GM12878 (cell line): ENCODE results near the gene HOGA1. TPM values are rescaled to one million over a fixed set of nuclear protein-coding genes. Genes with fewer than 3 reads are reported as not detected.
A peak's percentile ranks its signal among the peaks of the same experiment; 100 is the strongest.

Source experiments
- ATAC-seq: fragments of 200-7000 bp; cut with Tn5 transposase; 3 replicates; pipeline ENCODE4 v1.9.1; 2020; ENCODE audit warnings: mild to moderate bottlenecking, moderate library complexity
- BruUV-seq: library from RNA; stranded (reverse); fragments of 400-500 nt; replicated peaks from 2 replicates; lab custom pipeline; 2021; lab: Mats Ljungman, UMichigan
- CTCF ChIA-PET: fragments of 300-600 bp; sonication (Branson Sonifier 250); formaldehyde crosslinking; extraction: SDS; loops from one replicate; lab custom pipeline; 2021; ENCODE audit warnings: inconsistent platforms; lab: Yijun Ruan, JAX
- POLR2A ChIA-PET: fragments of 350-600 bp; formaldehyde crosslinking; extraction: SDS; loops from one replicate; lab custom pipeline; 2021; ENCODE audit warnings: inconsistent platforms; lab: Charles Lee
- RAD21 ChIA-PET: fragments of 300-600 bp; sonication (Branson Sonifier 250); formaldehyde crosslinking; loops from one replicate; lab custom pipeline; 2023; ENCODE audit warnings: antibody characterized with exemption; ENCODE audit not compliant: unreplicated experiment; lab: Charles Lee
- SMC1A ChIA-PET: fragments of 300-600 bp; sonication (Branson Sonifier 250); formaldehyde crosslinking; loops from one replicate; lab custom pipeline; 2023; ENCODE audit not compliant: unreplicated experiment, uncharacterized antibody; lab: Charles Lee
- DNase-seq: peaks from one replicate; pipeline ENCODE4 v3.0.0-alpha.2; 2011; ENCODE audit warnings: low read depth, low spot score
- FAIRE-seq: peaks from 3 replicates; lab custom pipeline; 2011; peaks lifted over from hg19 to GRCh38; lab: Jason Lieb, UNC
- H2AFZ ChIP-seq: 2 replicates; pipeline ENCODE4 v1.6.0; 2011; ENCODE audit warnings: low read depth, low read length, control low read depth; ENCODE audit not compliant: control insufficient read depth
- H3K27ac ChIP-seq: 2 replicates; pipeline ENCODE4 v1.5.1; 2011; ENCODE audit warnings: control low read depth; ENCODE audit not compliant: control insufficient read depth, insufficient read depth
- H3K27me3 ChIP-seq, 2 experiments: replicated peaks in 1 of 2; 2 replicates each; pipeline versions ENCODE4 v1.6.0 to v1.6.1; 2011; ENCODE audit warnings: low read length in 1 of 2; ENCODE audit not compliant: control insufficient read depth in 2 of 2, insufficient read depth in 2 of 2
- H3K36me3 ChIP-seq, 2 experiments: 2 replicates each; pipeline ENCODE4 v1.5.1; 2011; ENCODE audit warnings: low read length in 1 of 2; ENCODE audit not compliant: control insufficient read depth in 2 of 2, insufficient read depth in 2 of 2
- H3K4me1 ChIP-seq: 2 replicates; pipeline ENCODE4 v1.6.1; 2011; ENCODE audit warnings: mild to moderate bottlenecking, low read length, moderate library complexity, mixed read lengths; ENCODE audit not compliant: control insufficient read depth, insufficient read depth
- H3K4me2 ChIP-seq: 2 replicates; pipeline ENCODE4 v1.6.0; 2011; ENCODE audit warnings: control low read depth; ENCODE audit not compliant: control insufficient read depth, insufficient read depth
- H3K4me3 ChIP-seq: fragments of 200-600 bp; sonication (generic); 2 replicates; pipeline ENCODE4 v1.5.1; 2016
- H3K79me2 ChIP-seq: 2 replicates; pipeline ENCODE4 v1.6.0; 2011; ENCODE audit warnings: low read length; ENCODE audit not compliant: control insufficient read depth, insufficient read depth
- H3K9ac ChIP-seq: 2 replicates; pipeline ENCODE4 v1.8.0; 2011; ENCODE audit warnings: low read length, control low read depth, mixed read lengths; ENCODE audit not compliant: control insufficient read depth, insufficient read depth
- H3K9me3 ChIP-seq: replicated peaks from 3 replicates; pipeline ENCODE4 v1.5.1; 2011; ENCODE audit warnings: mild to moderate bottlenecking, low read length; ENCODE audit not compliant: control insufficient read depth, insufficient read depth
- H4K20me1 ChIP-seq: 2 replicates; pipeline ENCODE4 v1.6.0; 2011; ENCODE audit not compliant: control insufficient read depth, insufficient read depth
- BHLHE40 ChIP-seq, 2 experiments: fragments of 450-650 bp in 1 of 2; IDR thresholded peaks; 2 replicates each; pipeline ENCODE4 v1.6.1; 2011 to 2017; ENCODE audit warnings: low read depth in 2 of 2, borderline replicate concordance in 1 of 2, improper control_type of control experiment in 1 of 2, low read length in 1 of 2, mild to moderate bottlenecking in 1 of 2
- CREB1 ChIP-seq: IDR thresholded peaks from 2 replicates; pipeline ENCODE4 v1.6.1; 2012; ENCODE audit warnings: low read depth, mild to moderate bottlenecking, inconsistent platforms
- EGR1 ChIP-seq, 2 experiments: IDR thresholded peaks; 1 replicate in 1 of 2; 2 replicates in 1 of 2; pipeline ENCODE4 v1.6.1; 2011 to 2012; ENCODE audit warnings: low read depth in 2 of 2, low read length in 2 of 2, borderline replicate concordance in 1 of 2, mild to moderate bottlenecking in 1 of 2, moderate library complexity in 1 of 2
- FOS ChIP-seq: IDR thresholded peaks from 3 replicates; pipeline ENCODE4 v1.6.1; 2011; ENCODE audit warnings: borderline replicate concordance; ENCODE audit not compliant: insufficient read length; ENCODE audit errors: extremely low read depth
- JUND ChIP-seq: IDR thresholded peaks from 2 replicates; pipeline ENCODE4 v1.6.1; 2012; ENCODE audit warnings: low read depth, mild to moderate bottlenecking, low read length, improper control_type of control experiment, moderate library complexity
- MTA2 ChIP-seq: fragments of 450-650 bp; IDR thresholded peaks from 2 replicates; pipeline ENCODE4 v1.6.1; 2016; ENCODE audit warnings: low read depth, mild to moderate bottlenecking, moderate library complexity
- NFXL1 ChIP-seq: fragments of 450-650 bp; IDR thresholded peaks from 2 replicates; pipeline ENCODE4 v1.6.1; 2017; ENCODE audit warnings: antibody characterized with exemption, mild to moderate bottlenecking, borderline replicate concordance
- NR2F1 ChIP-seq: fragments of 450-650 bp; conservative IDR thresholded peaks from 2 replicates; pipeline ENCODE4 v1.6.1; 2017; ENCODE audit warnings: mild to moderate bottlenecking
- NRF1 ChIP-seq: conservative IDR thresholded peaks from 2 replicates; pipeline ENCODE4 v1.6.1; 2011; ENCODE audit warnings: mild to moderate bottlenecking, low read depth, low read length, improper control_type of control experiment
- POLR2AphosphoS2 ChIP-seq: IDR thresholded peaks from 2 replicates; pipeline ENCODE4 v1.6.1; 2011; ENCODE audit warnings: low read depth, mild to moderate bottlenecking, low read length, improper control_type of control experiment, moderate library complexity
- RAD51 ChIP-seq: fragments of 450-650 bp; IDR thresholded peaks from 2 replicates; pipeline ENCODE4 v1.6.1; 2016; ENCODE audit warnings: moderate library complexity, mild to moderate bottlenecking, inconsistent platforms
- RUNX3 ChIP-seq: IDR thresholded peaks from 2 replicates; pipeline ENCODE4 v1.6.1; 2012; ENCODE audit warnings: low read length, inconsistent platforms
- STAT3 ChIP-seq: IDR thresholded peaks from 2 replicates; pipeline ENCODE4 v1.6.1; 2011; ENCODE audit warnings: low read depth, low read length, improper control_type of control experiment
- TAF1 ChIP-seq: IDR thresholded peaks from 2 replicates; pipeline ENCODE4 v1.6.1; 2011; ENCODE audit warnings: mild to moderate bottlenecking, low read depth, low read length, borderline replicate concordance
- TARDBP ChIP-seq: IDR thresholded peaks from 2 replicates; pipeline ENCODE4 v1.6.1; 2016; ENCODE audit warnings: borderline replicate concordance
- TCF12 ChIP-seq: IDR thresholded peaks from 2 replicates; pipeline ENCODE4 v1.6.1; 2011; ENCODE audit warnings: low read depth, mild to moderate bottlenecking, low read length
- ZNF24 ChIP-seq: fragments of 450-650 bp; IDR thresholded peaks from 2 replicates; pipeline ENCODE4 v1.6.1; 2017; ENCODE audit warnings: antibody characterized with exemption, mild to moderate bottlenecking
- ZNF592 ChIP-seq: fragments of 450-650 bp; IDR thresholded peaks from 2 replicates; pipeline ENCODE4 v1.6.1; 2017; ENCODE audit warnings: mild to moderate bottlenecking, moderate library complexity
- WGBS: methylation state at CpG from one replicate; pipeline ENCODE4 v1.1.6; 2016; ENCODE audit warnings: low lambda C conversion rate; ENCODE audit not compliant: insufficient replicate concordance, insufficient coverage; ENCODE audit errors: missing lambda C conversion rate; 5-methylcytosine and 5-hydroxymethylcytosine counted together
- in situ Hi-C: fragments of 300-500 bp; cut with MboI; formaldehyde crosslinking; loops from 9 replicates; pipeline ENCODE4 v1.14.3; 2018; ENCODE audit warnings: mixed read lengths
- intact Hi-C: fragments of 100-400 bp; cut with micrococcal nuclease; formaldehyde crosslinking; loops from one replicate; pipeline ENCODE4 v1.14.2; 2022; ENCODE audit not compliant: unreplicated experiment
- polyA plus RNA-seq, 11 experiments: library from polyadenylated mRNA; depleted of rRNA in 4 of 11; unstranded in 6 of 11; stranded (reverse) in 5 of 11; fragments of >200 nt; fragmentation: Nextera tagmentation in 4 of 11; fragmentation: Illumina TruSeq in 1 of 11; extraction: Ambion mirVana in 4 of 11; extraction: Trizol in 1 of 11; gene quantifications; 1 replicate in 1 of 11; 2 replicates in 10 of 11; pipeline versions ENCODE4 v1.2.1 to v1.2.3, GENCODE V29; 2011 to 2016; ENCODE audit warnings: inconsistent platforms in 2 of 11, missing spikeins in 2 of 11, low read depth in 1 of 11
- total RNA-seq, 4 experiments: library from RNA; depleted of rRNA in 3 of 4; stranded (reverse); fragments of >200 nt in 3 of 4; fragmentation: Illumina TruSeq in 1 of 4; extraction: Trizol in 1 of 4; gene quantifications; 2 replicates each; pipeline versions ENCODE4 v1.2.1 to v1.2.3, GENCODE V29; 2013 to 2021

Gene HOGA1
- total and polyA plus RNA-seq, 10 of the 15 experiments (the other 5 are each of a cell fraction or from before 2014, with no cell fraction given) = 0.01 to 0.19 (median 0.06) TPM; not detected in 6

- Histone ChIP-seq H3K9me3 (no peaks in the 10 kb centered on the region), H3K9ac (peak within 1 kb of the TSS; percentile 47), H2AFZ (peak within 1 kb of the TSS; percentile 99), H4K20me1 (no peaks in the 10 kb centered on the region), H3K79me2 (no peaks in the 10 kb centered on the region), H3K4me2 (peak within 1 kb of the TSS; percentile 75), H3K27me3 (no peaks in the 10 kb centered on the region), H3K4me1 (no peaks in the 10 kb centered on the region), H3K36me3 (no peaks in the 10 kb centered on the region), H3K27ac (no peak within 1 kb of the TSS), H3K4me3 (peak within 1 kb of the TSS; percentile 89)
- ChIA-PET RAD21 (no interaction called here), CTCF (interaction anchor here (1.2 kb wide), 1 partner anchor 68 kb away, joined by 3 read pairs; no protein-coding TSS in a partner anchor), POLR2A (no interaction called here), SMC1A (interaction anchor here (1.4 kb wide), 1 partner anchor 8 kb away, joined by 4 read pairs; no protein-coding TSS in a partner anchor)
- intact Hi-C loops = no loop called here
- in situ Hi-C loops = no loop called here
- FAIRE-seq (peak; percentile 72), DNase-seq (peak; percentile 50), ATAC-seq (peak; percentile 100)
- 5% methylated on average over 61 of the region's 62 CpGs for WGBS
- no TSS peak for BruUV-seq
- TF ChIP-seq NR2F1 (0 out of 2 replicates have a peak, but pooled peaks have one; percentile 36), TAF1 (no peak; the same call in 1 of the 2 replicates), RAD51 (peak; percentile 69; the same call in 1 of the 2 replicates), CREB1 (peak; percentile 70), NRF1 (no peak), EGR1 (IDR thresholded peaks at IDR 0.05; ENCODE audit: borderline replicate concordance in 1 of 2, low read depth in 2 of 2, low read length in 2 of 2) (no peak), STAT3 (no peak), NFXL1 (no peak), ZNF24 (no peak), BHLHE40 (IDR thresholded peaks at IDR 0.05; ENCODE audit: borderline replicate concordance in 1 of 2, low read depth in 2 of 2, low read length in 1 of 2) (peak in 1 of 2 experiments; percentile 44; a peak in 2 of 4 replicates), JUND (no peak), MTA2 (no peak), ZNF592 (peak; percentile 94; the same call in 1 of the 2 replicates), TARDBP (no peak; the same call in 1 of the 2 replicates), POLR2AphosphoS2 (no peak), FOS (peak; percentile 52), RUNX3 (peak; percentile 78), TCF12 (no peak)
These were observed 49.0 kb downstream of the HOGA1 start, which contains the start of gene MORN4 for GRCh38 chr10:97632949-97633884. TSS of gene MORN4 (minus strand) at chr10:97633500. CDS start at chr10:97619653, 13,847 bp downstream.
